WERI-Rb-1 (cell line): ENCODE results near the gene GPR50.

Source experiments
- DNase-seq: peaks from one replicate; pipeline ENCODE4 v3.0.0-alpha.2; 2020
- H3K27ac ChIP-seq: fragments of 250-450 bp; sonication (Bioruptor Pico); 2 replicates; pipeline ENCODE4 v1.5.1; 2020; ENCODE audit warnings: mild to moderate bottlenecking, moderate library complexity
- H3K27me3 ChIP-seq: fragments of 250-450 bp; sonication (Bioruptor Pico); 2 replicates; pipeline ENCODE4 v1.5.1; 2021; ENCODE audit warnings: mild to moderate bottlenecking, low read depth, moderate library complexity; ENCODE audit not compliant: insufficient read depth, severe bottlenecking
- H3K36me3 ChIP-seq: fragments of 250-450 bp; sonication (Bioruptor Pico); 2 replicates; pipeline ENCODE4 v1.5.1; 2020; ENCODE audit warnings: mild to moderate bottlenecking, moderate library complexity
- H3K4me3 ChIP-seq: 2 replicates; pipeline ENCODE4 v1.5.1; 2011; ENCODE audit warnings: low read depth, mild to moderate bottlenecking, control low read depth, low read length
- H3K9me3 ChIP-seq: fragments of 250-450 bp; sonication (Bioruptor Pico); 2 replicates; pipeline ENCODE4 v1.5.1; 2021; ENCODE audit warnings: mild to moderate bottlenecking, moderate library complexity; ENCODE audit not compliant: severe bottlenecking
- CTCF ChIP-seq: IDR thresholded peaks from 2 replicates; pipeline ENCODE4 v1.5.1; 2011; ENCODE audit warnings: low read depth, mild to moderate bottlenecking, control low read depth, inconsistent platforms, low read length

GPR50 gene

GRCh38 chrX:151183912-151184565, 7.7 kb downstream of the GPR50 start:
- Histone ChIP-seq H3K36me3 (no peaks in the 10 kb centered on the region), H3K27me3 (peaks cover 63% of the 10 kb centered on the region), H3K27ac (no peak overlapping the region), H3K4me3 (no peak overlapping the region), H3K9me3 (peaks cover 18% of the 10 kb centered on the region)
- DNase-seq: no peak
- TF ChIP-seq CTCF: no peak

DNA sequence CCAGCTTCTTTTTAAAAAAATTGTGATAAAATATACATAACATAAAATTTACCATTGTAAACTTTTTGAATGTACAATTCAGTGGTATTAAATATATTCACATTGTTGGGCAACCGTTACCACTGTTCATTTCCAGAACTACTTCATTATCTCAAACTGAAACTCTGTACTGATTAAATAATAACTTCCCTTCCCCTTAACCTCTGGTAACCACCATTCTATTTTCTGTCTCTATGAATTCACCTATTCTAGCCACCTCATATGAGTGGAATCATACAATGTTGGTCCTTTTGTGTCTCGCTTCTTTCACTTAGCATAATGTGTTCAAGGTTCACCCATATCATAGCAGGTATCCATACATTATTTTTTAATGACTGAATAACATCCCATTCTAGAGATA, 8.3 kb downstream of the GPR50 start:
- Histone ChIP-seq H3K27me3 (peaks cover 63% of the 10 kb centered on the region), H3K36me3 (no peaks in the 10 kb centered on the region), H3K9me3 (peaks cover 11% of the 10 kb centered on the region), H3K4me3 (no peak overlapping the region), H3K27ac (no peak overlapping the region)
- no peak for DNase-seq
- TF ChIP-seq CTCF: no peak

- Histone ChIP-seq H3K27me3 (peaks cover 27% of the 10 kb centered on the region), H3K9me3 (no peaks in the 10 kb centered on the region), H3K27ac (no peak overlapping the region), H3K4me3 (no peak overlapping the region), H3K36me3 (no peaks in the 10 kb centered on the region)
- TF ChIP-seq CTCF: no peak
- no peak for DNase-seq
Measured at GRCh38 chrX:151206871-151207270, 30.5 kb downstream of the GPR50 start.

DNA sequence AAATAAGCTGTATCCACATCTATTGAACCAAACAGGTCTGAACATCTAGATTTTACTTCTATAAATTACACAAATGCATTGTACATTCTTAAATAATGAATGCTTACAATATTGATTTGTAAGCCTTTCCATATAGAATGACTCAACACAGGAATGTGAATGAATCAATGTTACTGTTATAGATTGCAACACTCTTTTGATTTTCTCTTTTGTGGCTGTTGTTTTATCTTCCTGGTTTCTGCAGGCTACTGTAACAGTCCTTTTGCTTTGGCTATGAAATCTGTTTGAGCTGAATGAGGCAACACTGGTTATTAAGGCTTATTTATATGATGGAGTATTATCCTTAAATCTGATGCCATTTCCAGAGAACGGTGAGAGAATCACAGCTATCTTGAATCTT, 49.5 kb downstream of the GPR50 start:
- TF ChIP-seq CTCF: no peak
- DNase-seq: no peak
- H3K36me3 ChIP-seq: no peaks in the 10 kb centered on the region
- peaks cover 90% of the 10 kb centered on the region for H3K27me3 ChIP-seq
- H3K4me3 ChIP-seq: no peak overlapping the region
- H3K9me3 ChIP-seq: no peaks in the 10 kb centered on the region
- no peak overlapping the region for H3K27ac ChIP-seq

GRCh38 chrX:151226941-151227340, 50.6 kb downstream of the GPR50 start:
- H3K36me3 ChIP-seq: no peaks in the 10 kb centered on the region
- H3K4me3 ChIP-seq: no peak overlapping the region
- no peak for TF ChIP-seq CTCF
- no peak overlapping the region for H3K27ac ChIP-seq
- no peak for DNase-seq
- H3K9me3 ChIP-seq: no peaks in the 10 kb centered on the region
- peaks cover 90% of the 10 kb centered on the region for H3K27me3 ChIP-seq

DNA sequence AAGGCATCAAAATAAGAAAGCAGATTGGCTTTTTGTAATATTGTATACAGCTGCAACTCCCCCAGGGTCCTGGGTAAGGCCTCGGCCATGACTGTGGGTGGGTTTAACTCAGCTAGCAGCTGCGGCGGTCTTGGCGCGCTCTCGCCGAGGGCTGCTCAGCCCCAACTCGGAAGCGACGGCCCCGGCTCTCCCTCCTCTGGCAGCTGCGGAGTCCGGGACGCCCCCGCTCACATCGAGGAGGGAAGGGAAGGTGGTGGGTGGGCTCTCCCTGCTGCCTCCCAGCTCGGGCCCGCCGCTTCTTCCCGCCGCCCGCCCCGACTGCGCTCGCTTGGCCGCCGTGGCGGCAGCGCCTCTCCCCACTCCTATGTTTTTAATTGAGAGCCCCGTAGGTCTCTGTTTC, 51.2 kb downstream of the GPR50 start:
- Histone ChIP-seq H3K27ac (no peak overlapping the region), H3K27me3 (peaks cover 90% of the 10 kb centered on the region), H3K9me3 (no peaks in the 10 kb centered on the region), H3K4me3 (no peak overlapping the region), H3K36me3 (no peaks in the 10 kb centered on the region)
- DNase-seq: no peak
- TF ChIP-seq CTCF: no peak
